HCT116 (cell line): ENCODE measurements around the gene USP32.
"Not testable (repeated sequence)": the region's sequence is repeated elsewhere in the genome, so short reads cannot be mapped to it uniquely, and the experiment has no call there.

Source experiments
- EGR1 ChIP-seq: IDR thresholded peaks from 2 replicates; pipeline ENCODE4 v1.6.1; 2012; ENCODE audit warnings: low read depth
- JUND ChIP-seq: IDR thresholded peaks from 2 replicates; pipeline ENCODE4 v1.6.1; 2012
- MAX ChIP-seq: IDR thresholded peaks from 2 replicates; pipeline ENCODE4 v1.6.1; 2012
- POLR2A ChIP-seq: IDR thresholded peaks from 2 replicates; pipeline ENCODE4 v1.7.0; 2011; ENCODE audit warnings: borderline replicate concordance; ENCODE audit not compliant: insufficient read depth, insufficient read length; ENCODE audit errors: extremely low read depth
- SIN3A ChIP-seq: IDR thresholded peaks from 2 replicates; pipeline ENCODE4 v1.6.1; 2012; ENCODE audit warnings: low read depth
- TF ChIP-seq, protein P1 (sequence below), 3 experiments: fragments of 200-600 bp in 1 of 3; sonication (generic) in 1 of 3; IDR thresholded peaks in 2 of 3; conservative IDR thresholded peaks in 1 of 3; 2 replicates each; pipeline ENCODE4 v1.5.1; 2012 to 2017; ENCODE audit warnings: low read depth in 2 of 3, low read length in 2 of 3, antibody characterized with exemption in 1 of 3, borderline replicate concordance in 1 of 3, control low read depth in 1 of 3, mild to moderate bottlenecking in 1 of 3, mixed read lengths in 1 of 3, mixed run types in 1 of 3, moderate library complexity in 1 of 3; ENCODE audit not compliant: insufficient read depth in 1 of 3

DNA sequence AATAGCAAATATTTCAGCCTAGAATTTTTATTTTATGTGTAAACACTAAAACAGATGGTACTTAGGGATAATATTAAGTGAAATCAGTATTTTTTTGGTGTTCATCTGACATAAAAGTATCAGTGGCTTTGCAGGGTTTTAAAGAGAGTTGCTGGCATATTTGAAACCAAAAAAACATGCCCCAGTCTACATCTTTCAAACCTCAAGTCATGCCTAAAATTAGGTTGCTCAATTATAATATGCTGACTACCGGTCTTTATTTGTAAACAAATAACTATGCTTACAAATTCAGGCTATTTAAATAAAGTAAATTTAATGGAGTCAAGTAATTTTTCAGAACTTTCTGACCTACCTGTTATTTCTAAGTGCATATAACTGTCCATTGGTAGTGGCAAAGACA lies 183.6 kb downstream of the USP32 start:
- not testable (repeated sequence) for TF ChIP-seq POLR2A, MAX, SIN3A, EGR1, JUND
- TF ChIP-seq, protein P1, sequence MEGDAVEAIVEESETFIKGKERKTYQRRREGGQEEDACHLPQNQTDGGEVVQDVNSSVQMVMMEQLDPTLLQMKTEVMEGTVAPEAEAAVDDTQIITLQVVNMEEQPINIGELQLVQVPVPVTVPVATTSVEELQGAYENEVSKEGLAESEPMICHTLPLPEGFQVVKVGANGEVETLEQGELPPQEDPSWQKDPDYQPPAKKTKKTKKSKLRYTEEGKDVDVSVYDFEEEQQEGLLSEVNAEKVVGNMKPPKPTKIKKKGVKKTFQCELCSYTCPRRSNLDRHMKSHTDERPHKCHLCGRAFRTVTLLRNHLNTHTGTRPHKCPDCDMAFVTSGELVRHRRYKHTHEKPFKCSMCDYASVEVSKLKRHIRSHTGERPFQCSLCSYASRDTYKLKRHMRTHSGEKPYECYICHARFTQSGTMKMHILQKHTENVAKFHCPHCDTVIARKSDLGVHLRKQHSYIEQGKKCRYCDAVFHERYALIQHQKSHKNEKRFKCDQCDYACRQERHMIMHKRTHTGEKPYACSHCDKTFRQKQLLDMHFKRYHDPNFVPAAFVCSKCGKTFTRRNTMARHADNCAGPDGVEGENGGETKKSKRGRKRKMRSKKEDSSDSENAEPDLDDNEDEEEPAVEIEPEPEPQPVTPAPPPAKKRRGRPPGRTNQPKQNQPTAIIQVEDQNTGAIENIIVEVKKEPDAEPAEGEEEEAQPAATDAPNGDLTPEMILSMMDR (IDR thresholded peaks at IDR 0.05 in 2 of 3, conservative IDR thresholded peaks at IDR 0.05 in 1 of 3; ENCODE audit: borderline replicate concordance in 1 of 3, insufficient read depth in 1 of 3, low read depth in 2 of 3, low read length in 2 of 3) = not testable (repeated sequence)
